ENCODE results near the gene PACSIN1.

The PACSIN1 gene

GRCh38 chr6:34529665-34530327 lies 63.9 kb downstream of the PACSIN1 start:
- peak; percentile 86 for DNase-seq

GRCh38 chr6:34530753-34531365 lies 65.0 kb downstream of the PACSIN1 start:
- DNase-seq, result no peak

GRCh38 chr6:34531580-34532201 lies 65.8 kb downstream of the PACSIN1 start:
- DNase-seq, result no peak

- DNase-seq, result no peak
These were observed 66.4 kb downstream of the PACSIN1 start for GRCh38 chr6:34532230-34532629.

- no peak for DNase-seq
These were observed 68.3 kb downstream of the PACSIN1 start for GRCh38 chr6:34534146-34534545.

GRCh38 chr6:34534656-34535055 lies 68.8 kb downstream of the PACSIN1 start:
- no peak for DNase-seq

- no peak for DNase-seq
These were observed 69.3 kb downstream of the PACSIN1 start for GRCh38 chr6:34535199-34535598.

GRCh38 chr6:34535646-34536045 lies 69.8 kb downstream of the PACSIN1 start:
- no peak for DNase-seq

GRCh38 chr6:34536251-34536958 lies 70.5 kb downstream of the PACSIN1 start:
- peak; percentile 38 for DNase-seq

- DNase-seq, result no peak
These were observed 71.3 kb downstream of the PACSIN1 start for GRCh38 chr6:34536959-34537848.

- DNase-seq, result no peak
These were observed 72.2 kb downstream of the PACSIN1 start for GRCh38 chr6:34537922-34538550.

- no peak for DNase-seq
These were observed 72.7 kb downstream of the PACSIN1 start for GRCh38 chr6:34538581-34538980.

GRCh38 chr6:34539181-34539580 lies 73.3 kb downstream of the PACSIN1 start:
- no peak for DNase-seq

- DNase-seq, result no peak
These were observed 74.3 kb downstream of the PACSIN1 start for GRCh38 chr6:34540222-34540621.

GRCh38 chr6:34540841-34541240 lies 75.0 kb downstream of the PACSIN1 start:
- no peak for DNase-seq

- DNase-seq, result no peak
These were observed 77.5 kb downstream of the PACSIN1 start for GRCh38 chr6:34543421-34543820.

- DNase-seq, result no peak
These were observed 78.3 kb downstream of the PACSIN1 start for GRCh38 chr6:34544052-34544604.

GRCh38 chr6:34544776-34545471 lies 79.0 kb downstream of the PACSIN1 start:
- DNase-seq, result no peak

- peak; percentile 82 for DNase-seq
These were observed 80.9 kb downstream of the PACSIN1 start for GRCh38 chr6:34546551-34547321.
